Retinal pigment epithelial cell (primary cell): ENCODE results near the gene SLC12A6.
"Not testable (repeated sequence)": the region's sequence is repeated elsewhere in the genome, so short reads cannot be mapped to it uniquely, and the experiment has no call there.

Experiments used
- DNase-seq: peaks from one replicate; pipeline ENCODE4 v3.0.0-alpha.2; 2010; ENCODE audit warnings: low read depth
- H3K4me3 ChIP-seq: 2 replicates; pipeline ENCODE4 v1.5.1; 2011; ENCODE audit warnings: mild to moderate bottlenecking, low read length, control low read depth, moderate library complexity
- TF ChIP-seq, protein P1 (sequence below): conservative IDR thresholded peaks from 2 replicates; pipeline ENCODE4 v1.5.1; 2011; ENCODE audit warnings: low read depth, low read length, control low read depth, inconsistent platforms

The SLC12A6 gene

DNA sequence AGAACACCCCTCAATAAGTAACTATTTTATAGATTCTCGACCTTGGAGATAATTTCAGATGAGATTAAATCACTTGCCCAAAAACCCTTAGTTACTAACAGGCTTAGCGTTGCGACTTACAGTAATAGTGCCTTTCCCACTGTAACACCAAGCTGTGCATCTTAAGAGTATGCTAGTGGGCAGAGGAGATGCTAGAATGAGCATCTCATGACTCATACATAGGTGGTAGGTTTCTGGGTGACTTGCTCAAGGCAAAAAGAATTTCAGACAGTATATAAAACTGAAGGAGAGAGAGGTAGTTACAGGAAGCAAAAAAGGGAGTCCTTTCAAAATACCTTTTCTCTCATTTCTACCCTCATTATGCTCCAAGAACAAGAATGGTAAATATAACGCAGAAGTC is 131.6 kb downstream of the SLC12A6 start:
- H3K4me3 ChIP-seq = no peak overlapping the region
- DNase-seq = no peak
- TF ChIP-seq, protein P1, sequence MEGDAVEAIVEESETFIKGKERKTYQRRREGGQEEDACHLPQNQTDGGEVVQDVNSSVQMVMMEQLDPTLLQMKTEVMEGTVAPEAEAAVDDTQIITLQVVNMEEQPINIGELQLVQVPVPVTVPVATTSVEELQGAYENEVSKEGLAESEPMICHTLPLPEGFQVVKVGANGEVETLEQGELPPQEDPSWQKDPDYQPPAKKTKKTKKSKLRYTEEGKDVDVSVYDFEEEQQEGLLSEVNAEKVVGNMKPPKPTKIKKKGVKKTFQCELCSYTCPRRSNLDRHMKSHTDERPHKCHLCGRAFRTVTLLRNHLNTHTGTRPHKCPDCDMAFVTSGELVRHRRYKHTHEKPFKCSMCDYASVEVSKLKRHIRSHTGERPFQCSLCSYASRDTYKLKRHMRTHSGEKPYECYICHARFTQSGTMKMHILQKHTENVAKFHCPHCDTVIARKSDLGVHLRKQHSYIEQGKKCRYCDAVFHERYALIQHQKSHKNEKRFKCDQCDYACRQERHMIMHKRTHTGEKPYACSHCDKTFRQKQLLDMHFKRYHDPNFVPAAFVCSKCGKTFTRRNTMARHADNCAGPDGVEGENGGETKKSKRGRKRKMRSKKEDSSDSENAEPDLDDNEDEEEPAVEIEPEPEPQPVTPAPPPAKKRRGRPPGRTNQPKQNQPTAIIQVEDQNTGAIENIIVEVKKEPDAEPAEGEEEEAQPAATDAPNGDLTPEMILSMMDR = no peak

DNA sequence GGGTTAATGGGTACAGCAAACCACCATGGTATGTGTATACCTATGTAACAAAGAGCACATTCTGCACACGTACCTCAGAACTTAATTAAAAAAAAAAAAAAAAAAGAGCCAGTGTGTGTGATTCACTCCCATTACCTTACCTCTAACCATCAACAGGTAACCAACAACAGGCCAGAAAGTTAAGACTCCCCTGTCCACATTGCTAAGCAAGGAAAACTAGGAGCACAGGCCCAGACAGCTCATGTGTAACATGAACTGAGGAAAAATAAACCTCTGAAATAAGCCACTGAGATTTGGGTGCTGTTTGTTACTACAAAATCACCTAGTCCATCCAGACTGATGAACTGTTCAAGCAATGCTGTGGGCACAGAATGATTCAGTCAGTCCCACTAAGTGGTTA is 133.6 kb downstream of the SLC12A6 start:
- no peak for DNase-seq
- no peak overlapping the region for H3K4me3 ChIP-seq
- TF ChIP-seq, protein P1 = no peak

DNA sequence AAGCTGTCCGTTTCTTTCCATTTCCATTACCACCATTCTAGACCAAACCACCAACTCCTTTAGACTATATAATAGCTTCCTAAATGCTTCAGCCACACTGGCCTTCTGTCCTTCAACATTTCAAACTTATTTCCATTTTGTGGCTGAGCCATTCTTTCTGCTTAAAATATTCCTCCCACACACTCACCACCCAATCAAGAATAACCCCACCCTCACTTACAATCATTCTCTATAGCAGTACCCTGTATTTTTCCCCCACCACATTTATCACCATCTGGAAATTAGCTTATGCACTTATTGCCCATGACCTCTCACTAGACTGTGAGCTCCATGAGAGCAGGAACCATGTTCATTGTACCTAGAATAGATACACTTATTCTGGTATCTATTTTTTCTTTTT is 134.3 kb downstream of the SLC12A6 start:
- no peak overlapping the region for H3K4me3 ChIP-seq
- TF ChIP-seq, protein P1 = no peak
- DNase-seq = no peak

DNA sequence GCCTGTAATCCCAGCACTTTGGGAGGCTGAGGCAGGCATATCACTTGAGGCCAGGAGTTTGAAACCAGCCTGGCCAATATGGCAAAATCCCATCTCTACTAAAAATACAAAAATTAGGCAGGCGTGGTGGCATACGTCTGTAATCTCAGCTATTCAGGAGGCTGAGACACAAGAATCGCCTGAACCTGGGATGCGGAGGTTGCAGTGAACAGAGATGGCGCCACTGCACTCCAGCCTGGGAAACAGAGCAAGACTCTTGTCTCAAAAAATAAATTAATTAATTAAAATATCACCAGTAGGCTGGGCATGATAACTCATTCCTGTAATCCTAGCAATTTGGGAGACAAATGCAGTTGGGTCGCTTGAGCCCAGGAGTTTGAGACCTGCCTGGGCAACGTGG is 144.3 kb downstream of the SLC12A6 start:
- not testable (repeated sequence) for H3K4me3 ChIP-seq, DNase-seq

DNA sequence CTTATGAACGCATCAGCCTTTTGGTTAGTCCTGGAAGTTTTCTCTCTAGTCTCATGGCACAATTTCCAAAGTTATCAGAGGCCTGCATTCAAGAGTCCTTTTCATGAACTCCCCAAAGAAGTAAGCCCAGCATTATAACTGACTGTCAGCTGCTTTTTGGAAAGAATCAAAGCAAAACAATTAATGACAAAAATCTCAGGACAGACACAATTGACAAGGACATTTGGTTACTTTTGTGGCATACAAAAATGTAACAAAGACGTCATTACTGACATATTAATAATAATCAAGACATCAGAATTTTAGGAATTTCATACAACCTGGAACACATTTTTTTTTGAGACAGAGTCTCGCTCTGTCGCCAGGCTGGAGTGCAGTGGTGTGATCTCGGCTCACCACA is 148.9 kb downstream of the SLC12A6 start:
- no peak for DNase-seq
- TF ChIP-seq, protein P1 = no peak
- no peak overlapping the region for H3K4me3 ChIP-seq

DNA sequence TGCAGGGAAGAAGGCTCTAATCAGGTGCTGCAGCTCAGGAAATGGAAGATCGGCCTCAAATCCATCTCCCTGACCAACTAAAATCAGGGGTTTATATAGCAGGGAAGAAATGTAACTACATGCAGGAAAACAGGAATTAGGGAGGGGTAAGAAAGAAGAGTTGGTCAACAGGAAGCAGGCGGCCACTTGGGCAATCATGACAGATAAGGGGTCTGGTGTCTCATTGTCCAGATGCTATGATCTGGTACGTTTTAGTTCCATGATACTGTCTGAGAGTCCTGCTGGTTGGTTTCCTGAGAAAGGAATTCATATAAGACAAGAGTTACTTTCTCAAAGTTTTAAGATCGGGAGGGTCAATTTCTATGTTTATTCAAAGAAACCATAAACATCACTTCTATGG is 151.9 kb downstream of the SLC12A6 start:
- H3K4me3 ChIP-seq = no peak overlapping the region
- DNase-seq = no peak
- TF ChIP-seq, protein P1 = no peak

DNA sequence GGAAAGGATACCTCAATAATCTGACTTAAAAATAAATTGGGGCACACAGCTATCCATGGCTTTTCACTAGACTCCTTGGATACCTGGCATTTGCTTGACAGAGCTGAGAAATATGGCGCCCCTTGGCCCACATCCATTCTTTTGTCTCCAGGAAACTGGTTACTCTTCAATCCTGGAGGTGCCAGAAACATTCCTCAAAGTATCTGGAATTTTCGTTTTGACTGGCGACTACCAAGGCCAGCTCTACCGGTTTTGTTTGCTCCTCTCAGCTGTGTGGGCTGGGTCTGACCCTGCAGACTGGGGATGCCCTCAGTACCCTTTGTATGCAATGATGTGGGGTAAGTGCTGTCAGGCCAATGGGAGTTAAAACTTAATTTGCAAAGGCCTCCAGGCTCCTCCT is 154.6 kb downstream of the SLC12A6 start:
- TF ChIP-seq, protein P1 = no peak
- no peak for DNase-seq
- H3K4me3 ChIP-seq = no peak overlapping the region
